ENCODE data around the gene SIK3. TPM values are rescaled to one million over a fixed set of nuclear protein-coding genes. Genes with fewer than 3 reads are reported as not detected.

The SIK3 gene
- total and polyA plus RNA-seq, 2 donors (not counting 3 experiments of a cell fraction or from before 2014, with no cell fraction given): 10.3 to 21.3 TPM

GRCh38 chr11:117110294-117110950, 12.2 kb upstream of the SIK3 start:
- Histone ChIP-seq H3K4me1 (ENCODE audit: control insufficient read depth, extremely low read depth, insufficient read depth, low read length) (no peaks in the 10 kb centered on the region), H3K9ac (replicated peaks; ENCODE audit: extremely low read depth, insufficient read depth, low read length) (no peak overlapping the region), H3K4me3 (replicated peaks in 1 of 3; ENCODE audit: insufficient read depth in 1 of 3, low read depth in 1 of 3, low read length in 3 of 3) (no peak overlapping the region), H3K27me3 (ENCODE audit: control insufficient read depth in 2 of 2, insufficient read depth in 2 of 2, low read length in 2 of 2) (no peaks in the 10 kb centered on the region), H3K9me3 (replicated peaks; ENCODE audit: control insufficient read depth, insufficient read depth, low read length) (no peaks in the 10 kb centered on the region), H4K20me1 (replicated peaks; ENCODE audit: control insufficient read depth, extremely low read depth, insufficient read depth, low read length) (no peaks in the 10 kb centered on the region), H2AFZ (ENCODE audit: low read depth, low read length) (no peak overlapping the region), H3K36me3 (ENCODE audit: control insufficient read depth in 2 of 2, extremely low read depth in 1 of 2, insufficient read depth in 2 of 2, low read length in 2 of 2) (no peaks in the 10 kb centered on the region), H3K79me2 (ENCODE audit: control insufficient read depth, insufficient read depth, low read length) (no peaks in the 10 kb centered on the region), H3K4me2 (ENCODE audit: insufficient read depth, low read length) (no peak overlapping the region), H3K27ac (ENCODE audit: insufficient read depth, low read depth, low read length) (no peak overlapping the region), H3K9me1 (replicated peaks; ENCODE audit: control insufficient read depth, extremely low read depth, insufficient read depth, low read length) (no peaks in the 10 kb centered on the region)
- intact Hi-C loops (cut with micrococcal nuclease) (no loop called here), dilution Hi-C loops (cut with MboI; ENCODE audit: extremely low pct_ligation_motif_present, low sequenced_read_pairs) (no loop called here)
- TF ChIP-seq POLR2A (IDR thresholded peaks at IDR 0.05; ENCODE audit: low read depth, low read length) (no peak), MAX (IDR thresholded peaks at IDR 0.05; ENCODE audit: insufficient read depth, insufficient read length) (no peak), JUN (IDR thresholded peaks at IDR 0.05; ENCODE audit: borderline replicate concordance, insufficient read depth, insufficient read length, low read depth) (no peak), EZH2 (IDR thresholded peaks at IDR 0.05; ENCODE audit: borderline replicate concordance, low read depth, low read length, severe bottlenecking) (no peak), FOS (IDR thresholded peaks at IDR 0.05; ENCODE audit: borderline replicate concordance, insufficient read depth, low read length) (no peak), GATA2 (IDR thresholded peaks at IDR 0.05; ENCODE audit: insufficient read depth, insufficient read length, low read depth, low read length) (no peak)
- TF ChIP-seq, protein P1, sequence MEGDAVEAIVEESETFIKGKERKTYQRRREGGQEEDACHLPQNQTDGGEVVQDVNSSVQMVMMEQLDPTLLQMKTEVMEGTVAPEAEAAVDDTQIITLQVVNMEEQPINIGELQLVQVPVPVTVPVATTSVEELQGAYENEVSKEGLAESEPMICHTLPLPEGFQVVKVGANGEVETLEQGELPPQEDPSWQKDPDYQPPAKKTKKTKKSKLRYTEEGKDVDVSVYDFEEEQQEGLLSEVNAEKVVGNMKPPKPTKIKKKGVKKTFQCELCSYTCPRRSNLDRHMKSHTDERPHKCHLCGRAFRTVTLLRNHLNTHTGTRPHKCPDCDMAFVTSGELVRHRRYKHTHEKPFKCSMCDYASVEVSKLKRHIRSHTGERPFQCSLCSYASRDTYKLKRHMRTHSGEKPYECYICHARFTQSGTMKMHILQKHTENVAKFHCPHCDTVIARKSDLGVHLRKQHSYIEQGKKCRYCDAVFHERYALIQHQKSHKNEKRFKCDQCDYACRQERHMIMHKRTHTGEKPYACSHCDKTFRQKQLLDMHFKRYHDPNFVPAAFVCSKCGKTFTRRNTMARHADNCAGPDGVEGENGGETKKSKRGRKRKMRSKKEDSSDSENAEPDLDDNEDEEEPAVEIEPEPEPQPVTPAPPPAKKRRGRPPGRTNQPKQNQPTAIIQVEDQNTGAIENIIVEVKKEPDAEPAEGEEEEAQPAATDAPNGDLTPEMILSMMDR (IDR thresholded peaks at IDR 0.05; ENCODE audit: extremely low read depth in 1 of 2, insufficient read depth in 1 of 2, low read depth in 1 of 2, low read length in 2 of 2): no peak
- FAIRE-seq (no peak), DNase-seq (ENCODE audit: low read depth, low spot score) (no peak)
- ChIA-PET CTCF (interaction anchor here (5.1 to 8.5 kb wide), 2 partner anchors 231 to 321 kb away, joined by 22 to 210 read pairs; partner anchors contain the start of genes APOA5 and ZPR1), POLR2A (no interaction called here)
- BruUV-seq (replicated peaks): no TSS peak

Measured in endothelial cell of umbilical vein (primary cell).